Endothelial cell of umbilical vein (primary cell): ENCODE results near the gene GLYAT. TPM values are rescaled to one million over a fixed set of nuclear protein-coding genes. Genes with fewer than 3 reads are reported as not detected.
A peak's percentile ranks its signal among the peaks of the same experiment; 100 is the strongest.

Experiments used
- BruUV-seq: library from RNA; stranded (reverse); fragments of 400-500 nt; replicated peaks from 2 replicates; lab custom pipeline; 2021; lab: Mats Ljungman, UMichigan
- CTCF ChIA-PET: fragments of 300-600, 350-600 bp; sonication (Branson Sonifier 250); formaldehyde crosslinking; loops from one replicate; lab custom pipeline; 2021; ENCODE audit warnings: antibody characterized with exemption, inconsistent platforms; lab: Charles Lee
- POLR2A ChIA-PET: fragments of 300-600, 350-600 bp; sonication (Branson Sonifier 250); formaldehyde crosslinking; loops from one replicate; lab custom pipeline; 2021; ENCODE audit warnings: antibody characterized with exemption, inconsistent platforms; lab: Charles Lee
- DNase-seq: peaks from one replicate; pipeline ENCODE4 v3.0.0-alpha.2; 2011; ENCODE audit warnings: low read depth, low spot score
- FAIRE-seq: peaks from 2 replicates; lab custom pipeline; 2011; peaks lifted over from hg19 to GRCh38; lab: Jason Lieb, UNC
- H2AFZ ChIP-seq: 2 replicates; pipeline ENCODE4 v1.6.0; 2012; ENCODE audit warnings: low read depth, low read length, control low read depth, inconsistent platforms
- H3K27ac ChIP-seq: 2 replicates; pipeline ENCODE4 v1.5.1; 2011; ENCODE audit warnings: low read depth, mild to moderate bottlenecking, control low read depth, low read length, moderate library complexity; ENCODE audit not compliant: insufficient read depth
- H3K27me3 ChIP-seq, 2 experiments: 2 replicates each; pipeline versions ENCODE4 v1.6.0 to v1.6.1; 2011; ENCODE audit warnings: low read length in 2 of 2, mixed read lengths in 1 of 2; ENCODE audit not compliant: control insufficient read depth in 2 of 2, insufficient read depth in 2 of 2
- H3K36me3 ChIP-seq, 2 experiments: 2 replicates in 1 of 2; 3 replicates in 1 of 2; pipeline ENCODE4 v1.5.1; 2011; ENCODE audit warnings: low read length in 2 of 2, mild to moderate bottlenecking in 1 of 2, moderate library complexity in 1 of 2; ENCODE audit not compliant: control insufficient read depth in 2 of 2, insufficient read depth in 2 of 2; ENCODE audit errors: extremely low read depth in 1 of 2
- H3K4me1 ChIP-seq: 3 replicates; pipeline ENCODE4 v1.5.1; 2011; ENCODE audit warnings: mild to moderate bottlenecking, low read length; ENCODE audit not compliant: control insufficient read depth, insufficient read depth; ENCODE audit errors: extremely low read depth
- H3K4me2 ChIP-seq: 2 replicates; pipeline ENCODE4 v1.6.1; 2011; ENCODE audit warnings: low read length, control low read depth, mixed read lengths; ENCODE audit not compliant: insufficient read depth
- H3K4me3 ChIP-seq, 3 experiments: fragments of 200-600 bp in 1 of 3; sonication (generic), shearing (Covaris generic) in 1 of 3; replicated peaks in 1 of 3; 2 replicates each; pipeline ENCODE4 v1.5.1; 2011 to 2016; ENCODE audit warnings: control low read depth in 3 of 3, low read length in 3 of 3, mild to moderate bottlenecking in 2 of 3, inconsistent platforms in 1 of 3, low read depth in 1 of 3, moderate library complexity in 1 of 3; ENCODE audit not compliant: insufficient read depth in 1 of 3
- H3K79me2 ChIP-seq: 2 replicates; pipeline ENCODE4 v1.6.0; 2012; ENCODE audit warnings: low read length, inconsistent platforms; ENCODE audit not compliant: control insufficient read depth, insufficient read depth
- H3K9ac ChIP-seq: replicated peaks from 2 replicates; pipeline ENCODE3; 2011; ENCODE audit warnings: low read length, control low read depth; ENCODE audit not compliant: insufficient read depth; ENCODE audit errors: extremely low read depth
- H3K9me1 ChIP-seq: replicated peaks from 3 replicates; pipeline ENCODE4 v1.6.0; 2011; ENCODE audit warnings: mild to moderate bottlenecking, low read length; ENCODE audit not compliant: control insufficient read depth, insufficient read depth; ENCODE audit errors: extremely low read depth
- H3K9me3 ChIP-seq: replicated peaks from 2 replicates; pipeline ENCODE4 v1.5.1; 2012; ENCODE audit warnings: low read length, inconsistent platforms; ENCODE audit not compliant: control insufficient read depth, insufficient read depth
- H4K20me1 ChIP-seq: replicated peaks from 2 replicates; pipeline ENCODE3; 2011; ENCODE audit warnings: mild to moderate bottlenecking, low read length; ENCODE audit not compliant: control insufficient read depth, insufficient read depth; ENCODE audit errors: extremely low read depth
- CTCF ChIP-seq, 2 donors: IDR thresholded peaks; 1 replicate in 1 of 2; 2 replicates in 1 of 2; pipeline ENCODE4 v1.5.1; 2011; ENCODE audit warnings: low read length in 2 of 2, mild to moderate bottlenecking in 2 of 2, moderate library complexity in 2 of 2, control low read depth in 1 of 2, inconsistent platforms in 1 of 2, low read depth in 1 of 2; ENCODE audit not compliant: insufficient read depth in 1 of 2; ENCODE audit errors: extremely low read depth in 1 of 2
- EZH2 ChIP-seq: IDR thresholded peaks from 2 replicates; pipeline ENCODE4 v1.6.1; 2012; ENCODE audit warnings: borderline replicate concordance, low read depth, mild to moderate bottlenecking, moderate library complexity, low read length, inconsistent platforms; ENCODE audit not compliant: severe bottlenecking
- FOS ChIP-seq: IDR thresholded peaks from 2 replicates; pipeline ENCODE4 v1.6.1; 2011; ENCODE audit warnings: mild to moderate bottlenecking, low read length, moderate library complexity, borderline replicate concordance; ENCODE audit not compliant: insufficient read depth
- GATA2 ChIP-seq: IDR thresholded peaks from 2 replicates; pipeline ENCODE4 v1.7.0; 2011; ENCODE audit warnings: low read depth, mild to moderate bottlenecking, moderate library complexity, mixed read lengths, low read length; ENCODE audit not compliant: insufficient read length, insufficient read depth
- JUN ChIP-seq: IDR thresholded peaks from 2 replicates; pipeline ENCODE4 v1.6.1; 2011; ENCODE audit warnings: borderline replicate concordance, low read depth; ENCODE audit not compliant: insufficient read length, insufficient read depth
- MYC ChIP-seq: IDR thresholded peaks from one replicate; pipeline ENCODE4 v1.6.1; 2011; ENCODE audit warnings: mild to moderate bottlenecking, low read depth, low read length
- POLR2A ChIP-seq: IDR thresholded peaks from 2 replicates; pipeline ENCODE4 v1.6.1; 2012; ENCODE audit warnings: low read depth, mild to moderate bottlenecking, control low read depth, low read length
- POLR2AphosphoS5 ChIP-seq: IDR thresholded peaks from 2 replicates; pipeline ENCODE4 v1.6.1; 2012; ENCODE audit warnings: low read depth, mild to moderate bottlenecking, control low read depth, low read length, moderate library complexity; ENCODE audit not compliant: insufficient read depth
- dilution Hi-C: fragments of 300-500 bp; cut with MboI; formaldehyde crosslinking; loops from one replicate; pipeline ENCODE4 v1.15.0; 2019; ENCODE audit warnings: low sequenced_read_pairs; ENCODE audit not compliant: extremely low pct_ligation_motif_present
- intact Hi-C: fragments of 100-400 bp; cut with micrococcal nuclease; formaldehyde crosslinking; loops from one replicate; pipeline ENCODE4 v1.10.0; 2022
- polyA plus RNA-seq, 4 experiments: library from polyadenylated mRNA; depleted of rRNA in 3 of 4; stranded (reverse) in 3 of 4; unstranded in 1 of 4; fragments of >200 nt; gene quantifications; 2 replicates each; pipeline versions ENCODE4 v1.2.1 to v1.2.3, GENCODE V29; 2011 to 2012; ENCODE audit warnings: missing spikeins in 1 of 4
- total RNA-seq: library from RNA; stranded (reverse); gene quantifications from 2 replicates; pipeline ENCODE4 v1.2.3, GENCODE V29; 2021

The GLYAT gene
- total and polyA plus RNA-seq, 2 donors (not counting 3 experiments of a cell fraction or from before 2014, with no cell fraction given), result not detected

GRCh38 chr11:58675334-58676155 lies 56.2 kb downstream of the GLYAT start:
- H3K4me3 ChIP-seq, result no peak overlapping the region
- no peak overlapping the region for H3K27ac ChIP-seq
- no TSS peak for BruUV-seq
- no peak overlapping the region for H3K9ac ChIP-seq
- TF ChIP-seq FOS, result no peak
- TF ChIP-seq POLR2AphosphoS5, result no peak
- TF ChIP-seq JUN, result no peak
- TF ChIP-seq MYC, result no peak
- peak; percentile 94 to 95 for TF ChIP-seq CTCF (IDR thresholded peaks at IDR 0.05; ENCODE audit: extremely low read depth in 1 of 2, insufficient read depth in 1 of 2, low read depth in 1 of 2, low read length in 2 of 2)
- no peak for TF ChIP-seq POLR2A
- no peak for TF ChIP-seq GATA2
- no peak for TF ChIP-seq EZH2
- dilution Hi-C loops, result no loop called here
- FAIRE-seq, result peak; percentile 83
- DNase-seq, result peak; percentile 49
- H3K4me1 ChIP-seq, result no peaks in the 10 kb centered on the region
- H4K20me1 ChIP-seq, result no peaks in the 10 kb centered on the region
- CTCF ChIA-PET, result interaction anchor here (1.3 to 4.5 kb wide), 3 partner anchors 99 to 483 kb away, joined by 3 to 17 read pairs (median 5); no protein-coding TSS in a partner anchor
- no peak overlapping the region for H3K4me2 ChIP-seq
- no peaks in the 10 kb centered on the region for H3K79me2 ChIP-seq
- no peaks in the 10 kb centered on the region for H3K27me3 ChIP-seq
- POLR2A ChIA-PET, result no interaction called here
- intact Hi-C loops, result loop anchor here (1.0 to 2.0 kb wide), 3 partner anchors 21 to 107 kb away; no protein-coding TSS in a partner anchor
- H3K36me3 ChIP-seq, result no peaks in the 10 kb centered on the region
- no peaks in the 10 kb centered on the region for H3K9me1 ChIP-seq
- no peak overlapping the region for H2AFZ ChIP-seq
- no peaks in the 10 kb centered on the region for H3K9me3 ChIP-seq
